ENCODE data around the gene NPAS2. TPM values are rescaled to one million over a fixed set of nuclear protein-coding genes. Genes with fewer than 3 reads are reported as not detected.

NPAS2 gene
- total RNA-seq, 2 donors from 2014 or later = 24.2 to 45.8 TPM

DNA sequence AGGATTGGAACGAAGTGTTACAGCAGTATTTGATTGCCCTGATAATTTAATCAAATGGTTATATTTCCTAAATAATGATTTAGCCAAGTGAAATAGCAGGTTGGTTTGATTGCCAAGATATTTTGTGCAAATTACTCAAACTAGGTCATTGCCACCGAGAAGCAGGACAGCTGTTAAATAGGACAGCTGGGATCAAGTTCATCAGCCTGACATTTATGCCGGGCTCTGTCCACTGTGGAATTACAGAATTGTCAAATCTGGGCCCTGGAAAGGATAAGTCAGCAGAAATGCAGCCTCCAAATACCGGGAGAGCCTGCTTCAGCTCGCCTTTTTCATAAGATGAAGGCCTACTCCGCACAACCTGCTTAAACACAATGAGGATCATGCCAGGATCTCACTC lies 108.3 kb downstream of the NPAS2 start:
- intact Hi-C loops (cut with DNase I) = no loop called here
- WGBS = 80% methylated on average over 6 of the region's 6 CpGs
- Histone ChIP-seq H3K9me3 (no peaks in the 10 kb centered on the region), H3K4me3 (no peak overlapping the region), H3K27ac (no peak overlapping the region), H3K27me3 (replicated peaks; ENCODE audit: insufficient read depth) (no peaks in the 10 kb centered on the region), H3K36me3 (no peaks in the 10 kb centered on the region), H3K4me1 (replicated peaks) (no peaks in the 10 kb centered on the region)
- DNase-seq (ENCODE audit: low spot score) = no peak
- no peak for TF ChIP-seq POLR2A (IDR thresholded peaks at IDR 0.05)
- TF ChIP-seq, protein P1, sequence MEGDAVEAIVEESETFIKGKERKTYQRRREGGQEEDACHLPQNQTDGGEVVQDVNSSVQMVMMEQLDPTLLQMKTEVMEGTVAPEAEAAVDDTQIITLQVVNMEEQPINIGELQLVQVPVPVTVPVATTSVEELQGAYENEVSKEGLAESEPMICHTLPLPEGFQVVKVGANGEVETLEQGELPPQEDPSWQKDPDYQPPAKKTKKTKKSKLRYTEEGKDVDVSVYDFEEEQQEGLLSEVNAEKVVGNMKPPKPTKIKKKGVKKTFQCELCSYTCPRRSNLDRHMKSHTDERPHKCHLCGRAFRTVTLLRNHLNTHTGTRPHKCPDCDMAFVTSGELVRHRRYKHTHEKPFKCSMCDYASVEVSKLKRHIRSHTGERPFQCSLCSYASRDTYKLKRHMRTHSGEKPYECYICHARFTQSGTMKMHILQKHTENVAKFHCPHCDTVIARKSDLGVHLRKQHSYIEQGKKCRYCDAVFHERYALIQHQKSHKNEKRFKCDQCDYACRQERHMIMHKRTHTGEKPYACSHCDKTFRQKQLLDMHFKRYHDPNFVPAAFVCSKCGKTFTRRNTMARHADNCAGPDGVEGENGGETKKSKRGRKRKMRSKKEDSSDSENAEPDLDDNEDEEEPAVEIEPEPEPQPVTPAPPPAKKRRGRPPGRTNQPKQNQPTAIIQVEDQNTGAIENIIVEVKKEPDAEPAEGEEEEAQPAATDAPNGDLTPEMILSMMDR (IDR thresholded peaks at IDR 0.05) = no peak
- TF ChIP-seq POLR2AphosphoS5 (IDR thresholded peaks at IDR 0.05) = no peak

DNA sequence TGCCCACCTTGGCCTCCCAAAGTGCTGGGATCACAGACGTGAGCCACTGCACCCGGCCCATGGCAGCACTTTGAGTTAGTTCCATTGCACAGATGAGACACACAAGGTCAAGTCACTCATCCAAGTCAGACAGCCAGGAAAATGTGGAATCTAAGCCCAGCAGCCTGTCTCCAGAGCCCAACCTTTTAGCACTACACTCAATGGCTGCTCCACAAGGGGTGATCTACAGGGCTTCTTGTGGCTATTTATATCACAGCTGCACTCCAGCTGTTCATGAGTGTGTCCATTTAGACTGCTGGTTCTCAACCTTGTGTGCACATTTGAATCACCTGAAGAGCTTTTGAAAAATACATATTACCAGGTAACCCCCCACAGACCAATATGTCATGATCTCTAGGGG lies 109.2 kb downstream of the NPAS2 start:
- TF ChIP-seq, protein P1 (IDR thresholded peaks at IDR 0.05) = no peak
- TF ChIP-seq POLR2AphosphoS5 (IDR thresholded peaks at IDR 0.05) = no peak
- TF ChIP-seq POLR2A (IDR thresholded peaks at IDR 0.05) = no peak
- intact Hi-C loops (cut with DNase I) = no loop called here
- 66% methylated on average over 2 of the region's 2 CpGs for WGBS
- H3K4me3 ChIP-seq = no peak overlapping the region
- no peaks in the 10 kb centered on the region for H3K4me1 ChIP-seq (replicated peaks)
- no peak for DNase-seq (ENCODE audit: low spot score)
- H3K9me3 ChIP-seq = no peaks in the 10 kb centered on the region
- H3K27ac ChIP-seq = no peak overlapping the region
- H3K36me3 ChIP-seq = no peaks in the 10 kb centered on the region
- no peaks in the 10 kb centered on the region for H3K27me3 ChIP-seq (replicated peaks; ENCODE audit: insufficient read depth)

DNA sequence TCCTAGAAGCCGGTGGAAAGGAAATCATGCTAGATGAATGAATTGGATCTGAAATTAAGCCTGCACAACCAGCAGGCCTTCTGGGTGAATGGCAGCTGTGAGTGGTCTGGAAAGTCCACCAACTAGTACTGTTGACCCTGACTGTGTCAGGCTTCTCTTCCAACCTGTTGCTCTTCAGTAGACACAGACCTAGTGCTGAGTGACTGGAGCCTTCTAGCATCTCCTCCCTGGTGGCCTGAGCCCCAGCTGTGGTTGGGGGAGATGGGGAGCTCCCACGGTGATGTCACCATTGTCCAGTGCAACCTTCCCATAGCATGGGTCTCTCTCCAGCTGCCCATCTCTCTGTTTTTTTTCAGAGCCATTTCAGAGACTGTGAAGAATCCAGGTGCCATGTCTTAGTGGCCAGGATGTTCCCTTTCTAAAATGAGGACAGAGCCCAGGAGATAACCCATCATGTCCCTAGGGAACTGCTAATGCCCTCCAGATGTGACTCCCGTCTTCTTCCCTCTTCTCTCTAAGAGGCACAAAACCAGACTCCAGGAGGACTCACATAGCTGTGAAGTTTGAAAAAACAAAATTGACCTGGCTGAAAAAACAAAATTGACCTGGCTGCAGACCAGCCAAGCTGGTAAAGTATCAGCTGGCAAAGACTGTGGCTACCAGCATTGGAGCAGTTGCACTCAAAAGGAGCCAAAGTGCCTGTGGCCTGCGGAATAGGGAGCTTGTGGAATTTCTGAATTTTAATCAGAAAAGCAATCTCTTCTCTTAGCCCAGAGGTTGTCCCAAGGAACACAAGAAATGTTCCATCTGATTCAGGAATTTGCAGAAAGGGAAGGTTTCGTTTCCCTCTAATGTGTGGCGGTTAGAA lies 114.8 kb downstream of the NPAS2 start:
- intact Hi-C loops (cut with DNase I) = no loop called here
- Histone ChIP-seq H3K4me1 (replicated peaks) (no peaks in the 10 kb centered on the region), H3K4me3 (no peak overlapping the region), H3K27me3 (replicated peaks; ENCODE audit: insufficient read depth) (no peaks in the 10 kb centered on the region), H3K9me3 (no peaks in the 10 kb centered on the region), H3K27ac (no peak overlapping the region), H3K36me3 (no peaks in the 10 kb centered on the region)
- WGBS = 94% methylated on average over 6 of the region's 6 CpGs
- DNase-seq (ENCODE audit: low spot score) = no peak
- TF ChIP-seq, protein P1 (IDR thresholded peaks at IDR 0.05) = no peak
- no peak for TF ChIP-seq POLR2AphosphoS5 (IDR thresholded peaks at IDR 0.05)
- no peak for TF ChIP-seq POLR2A (IDR thresholded peaks at IDR 0.05)

DNA sequence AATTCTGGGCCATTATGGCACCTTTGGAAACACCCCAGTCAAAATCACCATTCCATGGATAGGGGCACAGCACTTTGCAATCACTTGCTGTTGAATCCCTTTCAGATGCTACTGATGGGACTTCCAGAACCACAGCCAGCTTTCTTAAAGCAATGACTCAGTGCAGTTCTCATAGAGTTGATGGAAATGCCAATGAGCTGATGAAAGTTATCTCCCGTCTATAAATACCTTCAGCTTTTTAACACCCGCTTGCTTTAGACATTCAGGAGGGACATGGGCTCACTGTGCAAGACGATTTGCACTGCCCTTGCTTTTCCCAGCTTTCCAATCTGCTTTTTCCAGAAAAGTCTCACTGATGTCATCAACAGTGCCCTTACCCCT lies 115.4 kb downstream of the NPAS2 start:
- Histone ChIP-seq H3K4me1 (replicated peaks) (no peaks in the 10 kb centered on the region), H3K4me3 (no peak overlapping the region), H3K9me3 (no peaks in the 10 kb centered on the region), H3K27ac (no peak overlapping the region), H3K36me3 (no peaks in the 10 kb centered on the region), H3K27me3 (replicated peaks; ENCODE audit: insufficient read depth) (no peaks in the 10 kb centered on the region)
- TF ChIP-seq POLR2A (IDR thresholded peaks at IDR 0.05) (no peak), POLR2AphosphoS5 (IDR thresholded peaks at IDR 0.05) (no peak)
- TF ChIP-seq, protein P1 (IDR thresholded peaks at IDR 0.05) = no peak
- DNase-seq (ENCODE audit: low spot score) = no peak
- intact Hi-C loops (cut with DNase I) = no loop called here
- WGBS = 80% methylated on average over 3 of the region's 3 CpGs
